ENCODE measurements around the gene ATP2A2. TPM values are rescaled to one million over a fixed set of nuclear protein-coding genes. Genes with fewer than 3 reads are reported as not detected.

Gene ATP2A2
- total RNA-seq, 1 donor from 2014 or later: 100 TPM

GRCh38 chr12:110279566-110280375 is 1.3 kb upstream of the ATP2A2 start:
- ChIA-PET CTCF (interaction anchor here (1.2 kb wide), 1 partner anchor 151 kb away, joined by 3 read pairs; no protein-coding TSS in a partner anchor), POLR2A (interaction anchor here (0.5 to 3.2 kb wide), 16 partner anchors 10 to 462 kb away, joined by 3 to 30 read pairs (median 4); partner anchors contain the start of genes ANKRD13A, FAM216A, GPN3 and IFT81)
- DNase-seq (no peak), ATAC-seq (ENCODE audit: low read depth) (no peak)
- intact Hi-C loops (cut with micrococcal nuclease): loop anchor here (1.0 to 5.0 kb wide), 11 partner anchors 34 to 1563 kb away; partner anchors contain the start of genes ANAPC7, ANKRD13A, FAM222A and IFT81
- Mint-ChIP-seq H3K27me3 (no peaks in the 10 kb centered on the region), H3K4me3 (peak overlapping the region; percentile 96), H3K36me3 (ENCODE audit: low read depth) (peaks cover 28% of the 10 kb centered on the region), H3K27ac (peak overlapping the region; percentile 97), H3K4me1 (peaks cover 33% of the 10 kb centered on the region), H3K9me3 (no peaks in the 10 kb centered on the region)
- TF ChIP-seq, protein P1, sequence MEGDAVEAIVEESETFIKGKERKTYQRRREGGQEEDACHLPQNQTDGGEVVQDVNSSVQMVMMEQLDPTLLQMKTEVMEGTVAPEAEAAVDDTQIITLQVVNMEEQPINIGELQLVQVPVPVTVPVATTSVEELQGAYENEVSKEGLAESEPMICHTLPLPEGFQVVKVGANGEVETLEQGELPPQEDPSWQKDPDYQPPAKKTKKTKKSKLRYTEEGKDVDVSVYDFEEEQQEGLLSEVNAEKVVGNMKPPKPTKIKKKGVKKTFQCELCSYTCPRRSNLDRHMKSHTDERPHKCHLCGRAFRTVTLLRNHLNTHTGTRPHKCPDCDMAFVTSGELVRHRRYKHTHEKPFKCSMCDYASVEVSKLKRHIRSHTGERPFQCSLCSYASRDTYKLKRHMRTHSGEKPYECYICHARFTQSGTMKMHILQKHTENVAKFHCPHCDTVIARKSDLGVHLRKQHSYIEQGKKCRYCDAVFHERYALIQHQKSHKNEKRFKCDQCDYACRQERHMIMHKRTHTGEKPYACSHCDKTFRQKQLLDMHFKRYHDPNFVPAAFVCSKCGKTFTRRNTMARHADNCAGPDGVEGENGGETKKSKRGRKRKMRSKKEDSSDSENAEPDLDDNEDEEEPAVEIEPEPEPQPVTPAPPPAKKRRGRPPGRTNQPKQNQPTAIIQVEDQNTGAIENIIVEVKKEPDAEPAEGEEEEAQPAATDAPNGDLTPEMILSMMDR (IDR thresholded peaks at IDR 0.05): no peak

DNA sequence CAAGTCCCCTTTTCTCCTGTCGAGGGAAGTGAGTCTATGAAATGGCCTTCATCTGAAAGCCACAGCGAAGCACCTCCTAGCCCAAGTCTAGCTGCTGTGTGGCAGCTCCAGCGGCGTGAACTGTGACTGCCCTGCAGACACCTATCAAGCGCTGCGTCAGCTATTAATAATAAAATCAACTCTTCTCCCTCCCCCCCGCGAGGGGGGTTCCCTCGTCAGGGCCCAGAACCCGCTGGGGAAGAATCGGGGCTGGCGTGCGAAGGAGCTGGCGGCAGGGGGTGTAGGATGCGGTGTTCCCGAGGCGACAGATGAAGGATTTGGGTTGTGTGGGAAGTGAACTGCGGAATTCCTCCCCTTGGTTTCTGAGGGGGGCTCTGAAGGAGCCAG is 662 bp upstream of the ATP2A2 start:
- Mint-ChIP-seq H3K27ac (peak overlapping the region; percentile 97), H3K36me3 (ENCODE audit: low read depth) (peaks cover 34% of the 10 kb centered on the region), H3K27me3 (no peaks in the 10 kb centered on the region), H3K9me3 (no peaks in the 10 kb centered on the region), H3K4me1 (peaks cover 39% of the 10 kb centered on the region), H3K4me3 (peak overlapping the region; percentile 96)
- intact Hi-C loops (cut with micrococcal nuclease): loop anchor here (1.0 to 5.0 kb wide), 11 partner anchors 35 to 1562 kb away; partner anchors contain the start of genes ANAPC7, ANKRD13A, FAM222A and IFT81
- ChIA-PET POLR2A (interaction anchor here (0.5 to 3.2 kb wide), 22 partner anchors 9 to 1499 kb away, joined by 3 to 30 read pairs (median 4); partner anchors contain the start of genes ANKRD13A, ARPC3, FAM216A and GPN3), CTCF (interaction anchor here (1.2 kb wide), 1 partner anchor 151 kb away, joined by 3 read pairs; no protein-coding TSS in a partner anchor)
- TF ChIP-seq, protein P1 (IDR thresholded peaks at IDR 0.05): no peak
- no peak for DNase-seq
- ATAC-seq (ENCODE audit: low read depth): peak; percentile 30

GRCh38 chr12:110281549-110282299 is 677 bp downstream of the ATP2A2 start:
- ChIA-PET POLR2A (interaction anchor here (0.5 to 3.2 kb wide), 18 partner anchors 8 to 433 kb away, joined by 3 to 30 read pairs (median 4); partner anchors contain the start of genes ARPC3, FAM216A, GPN3 and IFT81), CTCF (no interaction called here)
- Mint-ChIP-seq H3K4me3 (peak overlapping the region; percentile 86), H3K27ac (peak overlapping the region; percentile 84), H3K36me3 (ENCODE audit: low read depth) (peaks cover 46% of the 10 kb centered on the region), H3K4me1 (peaks cover 51% of the 10 kb centered on the region), H3K9me3 (no peaks in the 10 kb centered on the region), H3K27me3 (no peaks in the 10 kb centered on the region)
- intact Hi-C loops (cut with micrococcal nuclease): loop anchor here (1.0 to 5.0 kb wide), 12 partner anchors 121 to 1561 kb away; partner anchors contain the start of genes ANAPC7, ANKRD13A, C12orf76 and FAM222A
- TF ChIP-seq, protein P1 (IDR thresholded peaks at IDR 0.05): no peak
- ATAC-seq (ENCODE audit: low read depth): peak; percentile 30
- DNase-seq: peak; percentile 63

DNA sequence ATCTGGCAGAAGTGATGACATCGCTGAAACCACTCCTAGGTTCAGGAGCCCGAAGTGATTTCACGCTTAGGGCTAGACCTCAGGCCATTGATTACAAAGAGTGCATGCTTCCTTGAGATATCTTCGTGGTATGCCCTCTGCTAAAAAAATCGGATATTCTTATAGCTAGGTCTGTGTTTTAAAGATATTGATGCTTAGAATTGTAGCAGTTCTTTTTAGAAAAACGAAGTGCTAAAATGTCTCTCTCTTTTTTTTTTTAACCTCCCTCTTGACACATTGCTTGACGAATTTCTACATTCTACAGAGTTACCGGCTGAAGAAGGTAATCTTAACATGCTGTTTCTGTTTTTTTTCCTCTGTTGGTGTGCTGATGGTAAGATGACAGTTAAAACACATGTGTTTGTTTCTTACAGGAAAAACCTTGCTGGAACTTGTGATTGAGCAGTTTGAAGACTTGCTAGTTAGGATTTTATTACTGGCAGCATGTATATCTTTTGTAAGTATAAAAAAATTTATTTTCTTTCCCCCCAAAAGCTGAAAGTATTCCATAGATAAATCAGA is 1.3 kb downstream of the ATP2A2 start:
- ATAC-seq (ENCODE audit: low read depth): no peak
- DNase-seq: no peak
- ChIA-PET CTCF (no interaction called here), POLR2A (interaction anchor here (0.7 to 3.2 kb wide), 7 partner anchors 9 to 285 kb away, joined by 3 to 30 read pairs (median 4); partner anchors contain the start of gene IFT81)
- Mint-ChIP-seq H3K27me3 (no peaks in the 10 kb centered on the region), H3K4me1 (peaks cover 54% of the 10 kb centered on the region), H3K4me3 (peak overlapping the region; percentile 86), H3K36me3 (ENCODE audit: low read depth) (peaks cover 51% of the 10 kb centered on the region), H3K9me3 (no peaks in the 10 kb centered on the region), H3K27ac (peak overlapping the region; percentile 81)
- intact Hi-C loops (cut with micrococcal nuclease): loop anchor here (5.0 kb wide), 3 partner anchors 320 to 1560 kb away; partner anchors contain the start of gene MAPKAPK5
- TF ChIP-seq, protein P1 (IDR thresholded peaks at IDR 0.05): no peak
